Ectodermal cell (in vitro differentiated cells): ENCODE data around the gene MMD2.
A peak's percentile ranks its signal among the peaks of the same experiment; 100 is the strongest.

Experiments used
- H3K27ac ChIP-seq: 2 replicates; pipeline ENCODE4 v1.7.0; 2013; ENCODE audit warnings: mild to moderate bottlenecking, low read depth, low read length; ENCODE audit not compliant: insufficient read depth, poor library complexity, severe bottlenecking
- H3K27me3 ChIP-seq: 2 replicates; pipeline ENCODE4 v1.7.0; 2013; ENCODE audit warnings: mild to moderate bottlenecking, low read length; ENCODE audit not compliant: insufficient read depth, control insufficient read depth, poor library complexity, severe bottlenecking
- H3K36me3 ChIP-seq: one replicate; pipeline ENCODE4 v1.7.0; 2013; ENCODE audit warnings: low read length; ENCODE audit not compliant: control insufficient read depth, insufficient read depth
- H3K4me1 ChIP-seq: one replicate; pipeline ENCODE4 v1.7.0; 2013; ENCODE audit warnings: low read length; ENCODE audit not compliant: control insufficient read depth, insufficient read depth
- H3K4me3 ChIP-seq: 2 replicates; pipeline ENCODE4 v1.7.0; 2013; ENCODE audit warnings: low read depth, low read length, control low read depth; ENCODE audit not compliant: insufficient read depth
- H3K9me3 ChIP-seq: 2 replicates; pipeline ENCODE4 v1.7.0; 2013; ENCODE audit warnings: mild to moderate bottlenecking, low read length, moderate library complexity; ENCODE audit not compliant: control insufficient read depth
- WGBS, 2 experiments: methylation state at CpG; one replicate each; pipeline ENCODE4 v1.1.7; 2013; ENCODE audit warnings: missing lambda C conversion rate in 2 of 2; 5-methylcytosine and 5-hydroxymethylcytosine counted together

MMD2 gene

GRCh38 chr7:4883372-4884144 is 75.4 kb downstream of the MMD2 start, which contains the start of gene RADIL:
RADIL (minus strand) TSS chr7:4883716; CDS start chr7:4878139, 5,577 bp downstream.
- Histone ChIP-seq H3K36me3 (no peaks in the 10 kb centered on the region), H3K27me3 (peaks cover 18% of the 10 kb centered on the region), H3K9me3 (no peaks in the 10 kb centered on the region), H3K27ac (peak within 1 kb of the TSS; percentile 77), H3K4me3 (peak within 1 kb of the TSS; percentile 55), H3K4me1 (no peaks in the 10 kb centered on the region)
- WGBS, 2 experiments: 4% methylated on average over 72 of the region's 72 CpGs

- 0 to 1% methylated on average over 36 of the region's 36 CpGs for WGBS, 2 experiments
- Histone ChIP-seq H3K4me3 (peak overlapping the region; percentile 55), H3K9me3 (no peaks in the 10 kb centered on the region), H3K4me1 (no peaks in the 10 kb centered on the region), H3K27me3 (peaks cover 18% of the 10 kb centered on the region), H3K36me3 (no peaks in the 10 kb centered on the region), H3K27ac (peak overlapping the region; percentile 55)
These were observed 76.0 kb downstream of the MMD2 start for GRCh38 chr7:4883033-4883371.

DNA sequence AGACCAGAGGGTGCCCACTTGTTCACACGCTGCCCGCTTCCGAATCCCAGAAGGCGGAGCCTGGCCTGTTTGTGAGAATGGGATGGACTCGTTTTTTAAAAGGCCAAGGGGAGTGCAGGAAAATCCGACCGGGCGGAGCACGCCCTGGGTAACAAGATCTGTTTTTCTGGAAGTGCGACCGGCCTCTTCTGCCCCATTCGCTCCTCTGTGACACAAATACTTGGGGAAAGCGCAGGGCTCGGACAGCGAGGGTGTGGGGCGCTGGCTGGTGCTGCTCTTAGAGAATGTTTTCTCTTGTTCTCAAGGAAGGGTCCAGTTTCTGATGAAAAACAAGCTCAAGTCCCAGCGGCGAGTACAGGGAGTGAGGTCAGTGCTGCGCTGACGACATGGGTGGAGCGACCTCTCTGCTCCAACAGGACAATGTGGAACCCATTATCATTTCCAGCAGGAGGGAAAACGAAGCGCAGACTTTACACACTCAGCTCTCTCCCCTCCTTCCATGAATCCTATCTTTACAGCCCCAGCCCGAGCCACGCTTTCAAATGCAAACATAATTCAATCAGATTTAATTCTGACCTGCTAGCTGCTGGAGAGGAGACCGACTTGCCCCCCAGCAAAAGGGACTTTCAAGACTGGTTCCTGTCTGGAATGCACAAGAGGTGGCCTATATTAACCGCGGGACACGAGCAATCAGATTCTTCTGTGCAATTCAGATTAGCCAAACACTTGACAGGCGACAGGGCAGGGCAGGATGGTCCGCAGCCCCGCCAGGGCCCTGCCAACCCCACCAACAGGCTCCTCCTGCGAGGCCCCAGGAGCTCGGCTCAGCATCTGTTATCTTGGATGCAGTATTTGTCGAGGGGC is 76.6 kb downstream of the MMD2 start:
- H3K4me3 ChIP-seq: peak overlapping the region; percentile 55
- no peaks in the 10 kb centered on the region for H3K9me3 ChIP-seq
- H3K4me1 ChIP-seq: no peaks in the 10 kb centered on the region
- peaks cover 18% of the 10 kb centered on the region for H3K27me3 ChIP-seq
- WGBS, 2 experiments: 2% methylated on average over 35 of the region's 35 CpGs
- peak overlapping the region; percentile 77 for H3K27ac ChIP-seq
- H3K36me3 ChIP-seq: no peaks in the 10 kb centered on the region

DNA sequence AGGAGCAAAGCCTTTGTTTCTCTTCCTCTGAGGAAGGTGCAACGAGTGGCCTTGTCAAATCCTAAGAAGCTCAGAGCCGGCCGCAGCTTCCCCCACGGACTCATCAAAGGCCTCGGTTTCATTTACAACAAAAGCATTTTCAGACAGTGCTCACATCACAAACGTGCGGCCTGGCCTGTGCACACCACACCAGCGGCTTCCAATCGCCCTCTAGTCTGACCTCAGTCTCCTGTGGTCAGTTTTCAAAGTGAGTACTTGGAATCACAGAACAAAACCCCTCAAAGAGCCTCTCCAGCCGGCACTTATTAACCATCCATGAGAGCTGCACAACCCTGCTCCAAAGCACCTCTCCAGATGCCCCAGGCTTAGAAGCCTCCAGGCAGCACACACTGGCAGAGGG is 78.8 kb downstream of the MMD2 start:
- Histone ChIP-seq H3K9me3 (no peaks in the 10 kb centered on the region), H3K36me3 (no peaks in the 10 kb centered on the region), H3K27me3 (peaks cover 18% of the 10 kb centered on the region), H3K4me3 (no peak overlapping the region), H3K4me1 (no peaks in the 10 kb centered on the region), H3K27ac (no peak overlapping the region)
- WGBS, 2 experiments: 87 to 88% methylated on average over 10 of the region's 10 CpGs

- Histone ChIP-seq H3K27ac (no peak overlapping the region), H3K4me1 (no peaks in the 10 kb centered on the region), H3K36me3 (no peaks in the 10 kb centered on the region), H3K27me3 (peaks cover 18% of the 10 kb centered on the region), H3K9me3 (no peaks in the 10 kb centered on the region), H3K4me3 (no peak overlapping the region)
- WGBS, 2 experiments: 91 to 94% methylated on average over 27 of the region's 27 CpGs
These were observed 79.4 kb downstream of the MMD2 start for GRCh38 chr7:4879396-4880081.

GRCh38 chr7:4878336-4879335 is 80.4 kb downstream of the MMD2 start:
- H3K27ac ChIP-seq: no peak overlapping the region
- 93% methylated on average over 45 of the region's 45 CpGs for WGBS, 2 experiments
- no peak overlapping the region for H3K4me3 ChIP-seq

DNA sequence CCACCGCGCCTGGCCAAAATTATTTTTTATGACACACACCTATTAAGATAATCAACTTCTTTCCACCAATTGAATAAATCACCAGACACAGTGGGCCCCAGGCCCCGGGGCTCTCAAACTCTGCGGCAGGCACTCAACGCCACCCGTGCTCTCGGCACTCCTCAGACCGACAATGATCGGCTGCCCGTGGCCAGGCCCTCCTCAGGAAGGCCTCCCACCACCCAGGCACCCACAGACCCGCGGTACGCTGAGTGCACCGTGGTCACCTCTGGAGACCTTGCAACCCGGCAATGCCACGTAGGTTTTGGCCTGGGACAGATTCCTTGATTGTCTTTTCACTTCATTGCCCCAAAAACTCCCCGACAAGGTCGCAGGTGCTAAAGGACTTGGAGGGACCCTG is 82.4 kb downstream of the MMD2 start:
- 95% methylated on average over 18 of the region's 18 CpGs for WGBS, 2 experiments

More at GRCh38 chr7:4878336-4879335, 80.4 kb downstream of the MMD2 start:
- Histone ChIP-seq H3K9me3 (no peaks in the 10 kb centered on the region), H3K27me3 (peaks cover 18% of the 10 kb centered on the region), H3K4me1 (no peaks in the 10 kb centered on the region), H3K36me3 (no peaks in the 10 kb centered on the region)

GRCh38 chr7:4875391-4875790 is 83.6 kb downstream of the MMD2 start:
- Histone ChIP-seq H3K36me3 (no peaks in the 10 kb centered on the region), H3K27me3 (no peaks in the 10 kb centered on the region), H3K4me1 (peaks cover 4% of the 10 kb centered on the region), H3K9me3 (no peaks in the 10 kb centered on the region), H3K4me3 (no peak overlapping the region), H3K27ac (no peak overlapping the region)
- 93 to 95% methylated on average over 15 of the region's 15 CpGs for WGBS, 2 experiments

More for the DNA sequence above, 82.4 kb downstream of the MMD2 start:
- Histone ChIP-seq H3K27me3 (peaks cover 1% of the 10 kb centered on the region), H3K36me3 (no peaks in the 10 kb centered on the region), H3K9me3 (no peaks in the 10 kb centered on the region), H3K27ac (no peak overlapping the region), H3K4me3 (no peak overlapping the region), H3K4me1 (peaks cover 4% of the 10 kb centered on the region)
